SK-N-SH treated with all-trans-retinoic acid at 6 μM for 48 hours (cell line): Measurements from ENCODE around the gene OR52N5.

ENCODE experiments used
- ATAC-seq: fragments of 200-7000 bp; cut with Tn5 transposase; 3 replicates; pipeline ENCODE4 v1.9.1; 2020; ENCODE audit warnings: mild to moderate bottlenecking, moderate library complexity
- ARNTL ChIP-seq: fragments of 450-650 bp; formaldehyde crosslinking; IDR thresholded peaks from 2 replicates; pipeline ENCODE4 v1.5.0; 2020; ENCODE audit warnings: low read depth, mild to moderate bottlenecking, moderate library complexity, borderline replicate concordance
- BACH2 ChIP-seq: fragments of 250-450 bp; sonication (Bioruptor Pico); IDR thresholded peaks from 2 replicates; pipeline ENCODE4 v1.9.0; 2021; ENCODE audit warnings: mild to moderate bottlenecking, borderline replicate concordance
- ESRRG ChIP-seq: fragments of 250-450 bp; sonication (Bioruptor Pico); IDR thresholded peaks from 2 replicates; pipeline ENCODE4 v1.6.1; 2021; ENCODE audit warnings: mild to moderate bottlenecking
- GLIS3 ChIP-seq: fragments of 250-450 bp; sonication (Bioruptor Pico); IDR thresholded peaks from 2 replicates; pipeline ENCODE4 v1.5.0; 2020; ENCODE audit warnings: mild to moderate bottlenecking, moderate library complexity
- ISL1 ChIP-seq: fragments of 250-450 bp; sonication (Bioruptor Pico); IDR thresholded peaks from 2 replicates; pipeline ENCODE4 v2.1.2; 2022; ENCODE audit warnings: mild to moderate bottlenecking, moderate library complexity
- OSR1 ChIP-seq: fragments of 250-450 bp; sonication (Bioruptor Pico); IDR thresholded peaks from 2 replicates; pipeline ENCODE4 v1.8.0; 2022; ENCODE audit warnings: moderate library complexity, mild to moderate bottlenecking, inconsistent platforms
- PPARA ChIP-seq: fragments of 250-450 bp; sonication (Bioruptor Pico); IDR thresholded peaks from 2 replicates; pipeline ENCODE4 v1.5.0; 2020; ENCODE audit warnings: mild to moderate bottlenecking, borderline replicate concordance
- RARB ChIP-seq: fragments of 250-450 bp; sonication (Bioruptor Pico); IDR thresholded peaks from 2 replicates; pipeline ENCODE4 v1.8.0; 2021; ENCODE audit warnings: mild to moderate bottlenecking, moderate library complexity
- SNAI2 ChIP-seq: fragments of 250-450 bp; sonication (Bioruptor Pico); IDR thresholded peaks from 2 replicates; pipeline ENCODE4 v1.5.0; 2020; ENCODE audit warnings: mild to moderate bottlenecking, moderate library complexity
- TCF4 ChIP-seq: fragments of 250-450 bp; sonication (Bioruptor Pico); IDR thresholded peaks from 2 replicates; pipeline ENCODE4 v1.8.0; 2021; ENCODE audit warnings: mild to moderate bottlenecking, moderate library complexity, borderline replicate concordance
- TOX ChIP-seq: fragments of 250-450 bp; sonication (Bioruptor Pico); IDR thresholded peaks from 2 replicates; pipeline ENCODE4 v1.8.0; 2021; ENCODE audit warnings: mild to moderate bottlenecking, moderate library complexity, borderline replicate concordance
- ZC3H10 ChIP-seq: fragments of 250-450 bp; sonication (Bioruptor Pico); IDR thresholded peaks from 2 replicates; pipeline ENCODE4 v1.5.1; 2021; ENCODE audit warnings: mild to moderate bottlenecking, moderate library complexity
- ZFP3 ChIP-seq: fragments of 250-450 bp; sonication (Bioruptor Pico); IDR thresholded peaks from 2 replicates; pipeline ENCODE4 v1.5.0; 2020; ENCODE audit warnings: mild to moderate bottlenecking, moderate library complexity
- ZFP30 ChIP-seq: fragments of 450-650 bp; formaldehyde crosslinking; IDR thresholded peaks from 2 replicates; pipeline ENCODE4 v1.5.0; 2022; ENCODE audit warnings: mild to moderate bottlenecking, moderate library complexity
- ZNF70 ChIP-seq: fragments of 450-650 bp; formaldehyde crosslinking; IDR thresholded peaks from 2 replicates; pipeline ENCODE4 v1.5.0; 2020; ENCODE audit warnings: mild to moderate bottlenecking, moderate library complexity
- ZNF8 ChIP-seq: fragments of 450-650 bp; formaldehyde crosslinking; IDR thresholded peaks from 2 replicates; pipeline ENCODE4 v1.5.0; 2020; ENCODE audit warnings: mild to moderate bottlenecking, moderate library complexity
- TF ChIP-seq, protein P1 (sequence below): fragments of 250-450 bp; sonication (Bioruptor Pico); IDR thresholded peaks from 2 replicates; pipeline ENCODE4 v1.5.1; 2020; ENCODE audit warnings: low read depth, mild to moderate bottlenecking, moderate library complexity
- TF ChIP-seq, protein P2 (sequence below): fragments of 250-450 bp; sonication (Bioruptor Pico); IDR thresholded peaks from 2 replicates; pipeline ENCODE4 v1.8.0; 2021; ENCODE audit warnings: low read depth, mild to moderate bottlenecking, moderate library complexity, borderline replicate concordance
- TF ChIP-seq, protein P3 (sequence below): fragments of 250-450 bp; sonication (Bioruptor Pico); IDR thresholded peaks from 2 replicates; pipeline ENCODE4 v1.5.0; 2020; ENCODE audit warnings: mild to moderate bottlenecking, moderate library complexity
- TF ChIP-seq, protein P4 (sequence below): fragments of 250-450 bp; sonication (Bioruptor Pico); IDR thresholded peaks from 2 replicates; pipeline ENCODE4 v1.8.0; 2020; ENCODE audit warnings: mild to moderate bottlenecking, moderate library complexity, borderline replicate concordance
- TF ChIP-seq, protein P5 (sequence below): fragments of 250-450 bp; sonication (Bioruptor Pico); IDR thresholded peaks from 2 replicates; pipeline ENCODE4 v1.5.1; 2021; ENCODE audit warnings: mild to moderate bottlenecking, moderate library complexity

OR52N5 gene

DNA sequence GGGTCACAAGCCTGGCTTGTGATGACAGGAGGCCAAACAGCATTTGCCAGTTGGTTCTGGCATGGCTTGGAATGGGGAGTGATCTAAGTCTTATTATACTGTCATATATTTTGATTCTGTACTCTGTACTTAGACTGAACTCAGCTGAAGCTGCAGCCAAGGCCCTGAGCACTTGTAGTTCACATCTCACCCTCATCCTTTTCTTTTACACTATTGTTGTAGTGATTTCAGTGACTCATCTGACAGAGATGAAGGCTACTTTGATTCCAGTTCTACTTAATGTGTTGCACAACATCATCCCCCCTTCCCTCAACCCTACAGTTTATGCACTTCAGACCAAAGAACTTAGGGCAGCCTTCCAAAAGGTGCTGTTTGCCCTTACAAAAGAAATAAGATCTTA, 46.1 kb downstream of the OR52N5 start:
- TF ChIP-seq TCF4 (CRISPR knock-in tag) (no peak), GLIS3 (CRISPR knock-in tag) (no peak), OSR1 (CRISPR knock-in tag) (no peak), ARNTL (no peak), ZNF70 (no peak), ESRRG (CRISPR knock-in tag) (no peak), ISL1 (CRISPR knock-in tag) (no peak), ZC3H10 (no peak), PPARA (CRISPR knock-in tag) (no peak), BACH2 (no peak)
- TF ChIP-seq, protein P1, sequence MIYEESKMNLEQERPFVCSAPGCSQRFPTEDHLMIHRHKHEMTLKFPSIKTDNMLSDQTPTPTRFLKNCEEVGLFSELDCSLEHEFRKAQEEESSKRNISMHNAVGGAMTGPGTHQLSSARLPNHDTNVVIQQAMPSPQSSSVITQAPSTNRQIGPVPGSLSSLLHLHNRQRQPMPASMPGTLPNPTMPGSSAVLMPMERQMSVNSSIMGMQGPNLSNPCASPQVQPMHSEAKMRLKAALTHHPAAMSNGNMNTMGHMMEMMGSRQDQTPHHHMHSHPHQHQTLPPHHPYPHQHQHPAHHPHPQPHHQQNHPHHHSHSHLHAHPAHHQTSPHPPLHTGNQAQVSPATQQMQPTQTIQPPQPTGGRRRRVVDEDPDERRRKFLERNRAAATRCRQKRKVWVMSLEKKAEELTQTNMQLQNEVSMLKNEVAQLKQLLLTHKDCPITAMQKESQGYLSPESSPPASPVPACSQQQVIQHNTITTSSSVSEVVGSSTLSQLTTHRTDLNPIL (CRISPR knock-in tag), result no peak

DNA sequence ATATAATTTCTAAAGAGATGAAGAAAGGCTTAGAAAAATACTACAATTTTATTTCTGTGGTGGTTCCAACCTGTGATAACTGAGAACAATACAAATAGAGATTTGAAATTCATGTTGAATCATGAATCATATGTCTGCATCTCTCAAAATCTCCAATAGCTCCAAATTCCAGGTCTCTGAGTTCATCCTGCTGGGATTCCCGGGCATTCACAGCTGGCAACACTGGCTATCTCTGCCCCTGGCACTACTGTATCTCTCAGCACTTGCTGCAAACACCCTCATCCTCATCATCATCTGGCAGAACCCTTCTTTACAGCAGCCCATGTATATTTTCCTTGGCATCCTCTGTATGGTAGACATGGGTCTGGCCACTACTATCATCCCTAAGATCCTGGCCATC, 46.8 kb downstream of the OR52N5 start, which contains the start of gene OR56B1:
Gene OR56B1, plus strand, starts transcription at position 53 of the 400 bp plus-strand sequence. Its CDS starts 69 bp downstream, at position 122.
- ATAC-seq, result no peak
- TF ChIP-seq ZC3H10, result no peak
- no peak for TF ChIP-seq ZNF8 (CRISPR knock-in tag)
- no peak for TF ChIP-seq SNAI2 (CRISPR knock-in tag)
- no peak for TF ChIP-seq ZNF70
- no peak for TF ChIP-seq ESRRG (CRISPR knock-in tag)
- TF ChIP-seq ZFP30, result no peak
- TF ChIP-seq, protein P2, sequence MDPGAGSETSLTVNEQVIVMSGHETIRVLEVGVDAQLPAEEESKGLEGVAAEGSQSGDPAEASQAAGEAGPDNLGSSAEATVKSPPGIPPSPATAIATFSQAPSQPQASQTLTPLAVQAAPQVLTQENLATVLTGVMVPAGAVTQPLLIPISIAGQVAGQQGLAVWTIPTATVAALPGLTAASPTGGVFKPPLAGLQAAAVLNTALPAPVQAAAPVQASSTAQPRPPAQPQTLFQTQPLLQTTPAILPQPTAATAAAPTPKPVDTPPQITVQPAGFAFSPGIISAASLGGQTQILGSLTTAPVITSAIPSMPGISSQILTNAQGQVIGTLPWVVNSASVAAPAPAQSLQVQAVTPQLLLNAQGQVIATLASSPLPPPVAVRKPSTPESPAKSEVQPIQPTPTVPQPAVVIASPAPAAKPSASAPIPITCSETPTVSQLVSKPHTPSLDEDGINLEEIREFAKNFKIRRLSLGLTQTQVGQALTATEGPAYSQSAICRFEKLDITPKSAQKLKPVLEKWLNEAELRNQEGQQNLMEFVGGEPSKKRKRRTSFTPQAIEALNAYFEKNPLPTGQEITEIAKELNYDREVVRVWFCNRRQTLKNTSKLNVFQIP, result no peak
- no peak for TF ChIP-seq BACH2
- no peak for TF ChIP-seq TOX (CRISPR knock-in tag)
- TF ChIP-seq GLIS3 (CRISPR knock-in tag), result no peak
- TF ChIP-seq ZFP3 (CRISPR knock-in tag), result no peak
- TF ChIP-seq, protein P3, sequence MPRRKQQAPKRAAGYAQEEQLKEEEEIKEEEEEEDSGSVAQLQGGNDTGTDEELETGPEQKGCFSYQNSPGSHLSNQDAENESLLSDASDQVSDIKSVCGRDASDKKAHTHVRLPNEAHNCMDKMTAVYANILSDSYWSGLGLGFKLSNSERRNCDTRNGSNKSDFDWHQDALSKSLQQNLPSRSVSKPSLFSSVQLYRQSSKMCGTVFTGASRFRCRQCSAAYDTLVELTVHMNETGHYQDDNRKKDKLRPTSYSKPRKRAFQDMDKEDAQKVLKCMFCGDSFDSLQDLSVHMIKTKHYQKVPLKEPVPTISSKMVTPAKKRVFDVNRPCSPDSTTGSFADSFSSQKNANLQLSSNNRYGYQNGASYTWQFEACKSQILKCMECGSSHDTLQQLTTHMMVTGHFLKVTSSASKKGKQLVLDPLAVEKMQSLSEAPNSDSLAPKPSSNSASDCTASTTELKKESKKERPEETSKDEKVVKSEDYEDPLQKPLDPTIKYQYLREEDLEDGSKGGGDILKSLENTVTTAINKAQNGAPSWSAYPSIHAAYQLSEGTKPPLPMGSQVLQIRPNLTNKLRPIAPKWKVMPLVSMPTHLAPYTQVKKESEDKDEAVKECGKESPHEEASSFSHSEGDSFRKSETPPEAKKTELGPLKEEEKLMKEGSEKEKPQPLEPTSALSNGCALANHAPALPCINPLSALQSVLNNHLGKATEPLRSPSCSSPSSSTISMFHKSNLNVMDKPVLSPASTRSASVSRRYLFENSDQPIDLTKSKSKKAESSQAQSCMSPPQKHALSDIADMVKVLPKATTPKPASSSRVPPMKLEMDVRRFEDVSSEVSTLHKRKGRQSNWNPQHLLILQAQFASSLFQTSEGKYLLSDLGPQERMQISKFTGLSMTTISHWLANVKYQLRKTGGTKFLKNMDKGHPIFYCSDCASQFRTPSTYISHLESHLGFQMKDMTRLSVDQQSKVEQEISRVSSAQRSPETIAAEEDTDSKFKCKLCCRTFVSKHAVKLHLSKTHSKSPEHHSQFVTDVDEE (CRISPR knock-in tag), result no peak
- TF ChIP-seq TCF4 (CRISPR knock-in tag), result no peak
- no peak for TF ChIP-seq PPARA (CRISPR knock-in tag)
- no peak for TF ChIP-seq ARNTL
- no peak for TF ChIP-seq OSR1 (CRISPR knock-in tag)
- no peak for TF ChIP-seq RARB (CRISPR knock-in tag)
- TF ChIP-seq, protein P1 (CRISPR knock-in tag), result no peak
- TF ChIP-seq, protein P4, sequence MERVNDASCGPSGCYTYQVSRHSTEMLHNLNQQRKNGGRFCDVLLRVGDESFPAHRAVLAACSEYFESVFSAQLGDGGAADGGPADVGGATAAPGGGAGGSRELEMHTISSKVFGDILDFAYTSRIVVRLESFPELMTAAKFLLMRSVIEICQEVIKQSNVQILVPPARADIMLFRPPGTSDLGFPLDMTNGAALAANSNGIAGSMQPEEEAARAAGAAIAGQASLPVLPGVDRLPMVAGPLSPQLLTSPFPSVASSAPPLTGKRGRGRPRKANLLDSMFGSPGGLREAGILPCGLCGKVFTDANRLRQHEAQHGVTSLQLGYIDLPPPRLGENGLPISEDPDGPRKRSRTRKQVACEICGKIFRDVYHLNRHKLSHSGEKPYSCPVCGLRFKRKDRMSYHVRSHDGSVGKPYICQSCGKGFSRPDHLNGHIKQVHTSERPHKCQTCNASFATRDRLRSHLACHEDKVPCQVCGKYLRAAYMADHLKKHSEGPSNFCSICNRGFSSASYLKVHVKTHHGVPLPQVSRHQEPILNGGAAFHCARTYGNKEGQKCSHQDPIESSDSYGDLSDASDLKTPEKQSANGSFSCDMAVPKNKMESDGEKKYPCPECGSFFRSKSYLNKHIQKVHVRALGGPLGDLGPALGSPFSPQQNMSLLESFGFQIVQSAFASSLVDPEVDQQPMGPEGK, result no peak

More for the DNA sequence above, 46.1 kb downstream of the OR52N5 start:
- no peak for ATAC-seq

DNA sequence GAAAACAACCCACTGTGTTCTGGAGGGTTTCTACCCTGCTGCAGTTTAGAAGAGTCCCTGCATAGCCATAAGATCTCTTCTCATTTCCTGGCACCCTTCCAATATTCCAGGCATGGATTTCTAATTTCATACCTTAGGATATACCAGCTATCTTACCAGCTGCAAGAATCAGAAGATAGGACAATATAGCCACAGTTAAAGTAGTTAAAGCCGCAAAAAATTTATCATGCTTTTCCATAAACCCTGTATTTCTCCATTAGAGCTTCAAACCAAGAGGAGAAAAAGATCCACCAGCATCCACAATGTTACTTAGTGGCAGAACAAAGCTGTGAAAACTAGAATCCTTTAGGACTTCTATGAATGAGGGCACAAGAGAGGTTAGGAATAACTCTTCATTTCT, 55.5 kb downstream of the OR52N5 start:
- ATAC-seq, result no peak
- TF ChIP-seq TOX (CRISPR knock-in tag) (no peak), ZFP3 (CRISPR knock-in tag) (no peak), ARNTL (no peak), ESRRG (CRISPR knock-in tag) (no peak), SNAI2 (CRISPR knock-in tag) (no peak), OSR1 (CRISPR knock-in tag) (no peak), RARB (CRISPR knock-in tag) (no peak)
- TF ChIP-seq, protein P4, result no peak
- TF ChIP-seq, protein P1 (CRISPR knock-in tag), result no peak
- TF ChIP-seq, protein P5, sequence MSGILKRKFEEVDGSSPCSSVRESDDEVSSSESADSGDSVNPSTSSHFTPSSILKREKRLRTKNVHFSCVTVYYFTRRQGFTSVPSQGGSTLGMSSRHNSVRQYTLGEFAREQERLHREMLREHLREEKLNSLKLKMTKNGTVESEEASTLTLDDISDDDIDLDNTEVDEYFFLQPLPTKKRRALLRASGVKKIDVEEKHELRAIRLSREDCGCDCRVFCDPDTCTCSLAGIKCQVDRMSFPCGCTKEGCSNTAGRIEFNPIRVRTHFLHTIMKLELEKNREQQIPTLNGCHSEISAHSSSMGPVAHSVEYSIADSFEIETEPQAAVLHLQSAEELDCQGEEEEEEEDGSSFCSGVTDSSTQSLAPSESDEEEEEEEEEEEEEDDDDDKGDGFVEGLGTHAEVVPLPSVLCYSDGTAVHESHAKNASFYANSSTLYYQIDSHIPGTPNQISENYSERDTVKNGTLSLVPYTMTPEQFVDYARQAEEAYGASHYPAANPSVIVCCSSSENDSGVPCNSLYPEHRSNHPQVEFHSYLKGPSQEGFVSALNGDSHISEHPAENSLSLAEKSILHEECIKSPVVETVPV (CRISPR knock-in tag), result no peak
